GM21786 (cell line): ENCODE measurements around the gene MYBPHL.

Experiments
- ATAC-seq: cut with Tn5 transposase; IDR thresholded peaks from one replicate; pipeline ENCODE4 v1.9.1; 2021; ENCODE audit not compliant: unreplicated experiment

Gene MYBPHL, protein sequence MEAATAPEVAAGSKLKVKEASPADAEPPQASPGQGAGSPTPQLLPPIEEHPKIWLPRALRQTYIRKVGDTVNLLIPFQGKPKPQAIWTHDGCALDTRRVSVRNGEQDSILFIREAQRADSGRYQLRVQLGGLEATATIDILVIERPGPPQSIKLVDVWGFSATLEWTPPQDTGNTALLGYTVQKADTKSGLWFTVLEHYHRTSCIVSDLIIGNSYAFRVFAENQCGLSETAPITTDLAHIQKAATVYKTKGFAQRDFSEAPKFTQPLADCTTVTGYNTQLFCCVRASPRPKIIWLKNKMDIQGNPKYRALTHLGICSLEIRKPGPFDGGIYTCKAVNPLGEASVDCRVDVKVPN

DNA sequence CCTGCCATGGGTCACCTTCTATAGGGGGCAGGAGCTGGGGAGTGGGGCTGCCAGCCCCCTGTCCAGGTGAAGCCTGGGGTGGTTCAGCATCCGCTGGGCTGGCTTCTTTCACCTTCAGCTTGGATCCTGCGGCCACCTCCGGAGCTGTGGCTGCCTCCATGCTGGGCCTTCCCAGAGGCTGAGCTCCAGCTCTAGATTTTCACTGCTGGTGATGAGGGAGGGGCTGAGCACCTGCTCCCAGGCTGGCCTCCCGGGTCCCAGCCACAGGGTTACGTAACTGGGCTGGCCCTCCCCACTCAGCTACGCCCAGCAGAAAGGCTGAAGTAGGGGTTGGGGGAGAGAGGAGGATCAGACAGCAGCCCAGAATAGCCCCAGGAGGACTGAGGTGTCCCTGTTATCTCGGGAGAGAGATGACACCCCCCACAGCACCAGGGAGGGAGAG lies at the start of gene MYBPHL:
Gene MYBPHL, minus strand, starts transcription at position 180 of the 442 bp plus-strand sequence. Its CDS starts 20 bp downstream, at position 160.
- ATAC-seq = no peak

DNA sequence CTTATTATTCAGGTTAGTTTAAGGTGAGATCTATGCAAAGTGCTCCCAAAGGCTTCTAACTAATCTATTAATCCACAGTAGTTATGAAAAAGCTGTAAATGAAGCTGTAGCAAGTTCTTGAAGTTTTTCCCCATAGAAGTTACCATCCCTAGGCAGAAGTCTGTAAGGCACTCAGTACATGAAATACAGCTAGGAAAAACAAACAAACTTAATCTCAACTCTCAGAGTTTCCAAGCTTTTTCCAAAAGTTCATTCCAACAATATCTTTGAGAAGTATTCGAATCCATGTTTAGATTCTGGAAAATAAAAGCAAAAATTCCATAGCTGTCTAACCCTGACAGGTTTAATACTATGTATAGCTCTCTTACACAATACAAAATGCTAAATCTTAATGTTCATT lies 49.7 kb upstream of the MYBPHL start:
- no peak for ATAC-seq

DNA sequence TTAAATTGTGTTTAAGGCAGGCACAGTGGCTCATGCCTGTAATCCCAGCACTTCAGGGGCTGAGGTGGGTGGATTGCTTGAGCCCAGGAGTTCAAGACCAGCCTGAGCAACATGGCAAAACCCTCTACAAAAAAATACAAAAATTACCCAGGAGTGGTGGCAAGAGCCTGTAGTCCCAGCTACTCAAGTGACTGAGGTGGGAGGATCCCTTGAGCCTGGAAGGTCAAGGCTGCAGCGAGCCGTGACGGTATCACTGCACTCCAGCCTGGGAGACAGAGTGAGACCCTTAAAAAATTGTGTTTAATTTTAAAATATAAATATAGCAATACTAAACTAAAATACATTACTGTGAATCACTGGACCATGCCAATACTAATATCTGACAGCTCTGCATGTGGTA lies 48.1 kb upstream of the MYBPHL start:
- no peak for ATAC-seq

DNA sequence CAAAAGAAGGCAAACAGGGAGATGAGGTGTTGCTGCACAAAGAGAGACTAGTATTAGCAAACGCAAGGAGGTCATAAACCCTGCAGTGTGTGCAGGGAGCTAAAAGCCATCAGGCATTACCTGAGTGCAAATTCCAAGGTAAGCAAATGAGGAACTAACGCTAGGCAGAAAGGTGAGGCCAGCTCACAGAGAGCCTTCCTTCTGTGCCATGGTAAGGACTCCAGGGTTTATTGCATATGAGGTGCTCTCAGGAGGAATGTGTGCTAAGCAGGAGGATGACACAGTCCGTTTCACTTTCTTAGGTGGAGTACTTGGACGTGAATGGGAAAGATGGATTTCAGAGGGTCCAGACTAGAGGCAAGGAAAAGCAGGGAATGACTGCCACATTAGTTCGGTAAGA lies 44.6 kb upstream of the MYBPHL start:
- no peak for ATAC-seq

DNA sequence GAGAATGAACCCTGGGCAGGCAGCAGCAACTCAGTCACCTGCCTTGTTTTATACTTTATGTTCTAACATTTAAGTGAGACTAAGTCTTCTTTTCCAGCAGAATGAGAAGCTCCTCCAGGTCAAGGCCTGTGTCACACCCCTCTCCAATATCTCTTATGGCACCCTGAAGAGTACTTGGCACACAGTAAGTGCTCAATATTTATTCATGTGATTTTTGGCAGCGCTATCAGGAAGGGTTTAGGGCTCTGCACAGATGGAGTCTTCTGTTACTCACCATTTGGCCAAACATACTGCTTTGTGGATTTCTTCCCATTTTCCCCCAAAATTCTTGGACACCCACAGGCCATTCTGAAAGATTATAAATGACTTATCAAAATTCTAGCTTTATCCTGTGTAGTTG lies 43.8 kb upstream of the MYBPHL start:
- no peak for ATAC-seq

DNA sequence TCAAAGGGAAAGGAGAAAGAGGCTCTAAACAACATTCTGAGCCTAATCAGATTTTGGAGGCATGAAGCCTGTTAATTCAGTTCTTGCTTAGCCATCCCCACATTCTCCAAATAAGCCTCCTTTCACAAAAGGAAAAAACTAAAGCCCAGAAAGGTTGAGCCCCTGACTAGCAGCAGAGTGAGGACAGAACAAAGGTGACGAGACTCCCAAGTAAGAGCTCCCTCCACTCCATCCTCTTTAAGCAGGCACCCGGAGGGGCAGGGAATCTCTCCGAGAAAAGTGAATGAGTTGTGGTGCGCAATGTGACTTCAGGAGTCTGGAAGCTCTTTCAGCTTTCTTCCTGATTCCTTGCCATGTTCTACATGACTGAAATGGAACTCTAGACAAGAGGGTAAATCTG lies 43.4 kb upstream of the MYBPHL start:
- no peak for ATAC-seq

DNA sequence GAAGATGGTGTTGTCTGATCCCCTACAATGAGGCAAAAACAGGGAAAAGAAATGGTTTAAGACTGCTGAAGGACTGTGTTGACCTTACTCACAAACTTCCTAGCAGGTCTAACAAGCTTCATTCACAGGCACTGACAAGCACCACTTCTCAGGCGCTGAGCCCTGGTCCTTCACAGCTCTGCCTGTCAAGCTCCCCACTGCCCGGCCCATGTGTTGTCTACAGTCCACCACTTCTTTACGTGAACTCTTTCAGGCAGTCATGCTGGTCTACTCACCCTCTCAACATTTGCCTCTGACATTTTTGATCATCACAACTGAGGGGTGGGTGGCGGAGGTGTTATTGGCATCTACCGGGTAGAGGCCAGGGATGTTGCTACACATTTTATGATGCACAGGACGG lies 40.7 kb upstream of the MYBPHL start:
- ATAC-seq = no peak

DNA sequence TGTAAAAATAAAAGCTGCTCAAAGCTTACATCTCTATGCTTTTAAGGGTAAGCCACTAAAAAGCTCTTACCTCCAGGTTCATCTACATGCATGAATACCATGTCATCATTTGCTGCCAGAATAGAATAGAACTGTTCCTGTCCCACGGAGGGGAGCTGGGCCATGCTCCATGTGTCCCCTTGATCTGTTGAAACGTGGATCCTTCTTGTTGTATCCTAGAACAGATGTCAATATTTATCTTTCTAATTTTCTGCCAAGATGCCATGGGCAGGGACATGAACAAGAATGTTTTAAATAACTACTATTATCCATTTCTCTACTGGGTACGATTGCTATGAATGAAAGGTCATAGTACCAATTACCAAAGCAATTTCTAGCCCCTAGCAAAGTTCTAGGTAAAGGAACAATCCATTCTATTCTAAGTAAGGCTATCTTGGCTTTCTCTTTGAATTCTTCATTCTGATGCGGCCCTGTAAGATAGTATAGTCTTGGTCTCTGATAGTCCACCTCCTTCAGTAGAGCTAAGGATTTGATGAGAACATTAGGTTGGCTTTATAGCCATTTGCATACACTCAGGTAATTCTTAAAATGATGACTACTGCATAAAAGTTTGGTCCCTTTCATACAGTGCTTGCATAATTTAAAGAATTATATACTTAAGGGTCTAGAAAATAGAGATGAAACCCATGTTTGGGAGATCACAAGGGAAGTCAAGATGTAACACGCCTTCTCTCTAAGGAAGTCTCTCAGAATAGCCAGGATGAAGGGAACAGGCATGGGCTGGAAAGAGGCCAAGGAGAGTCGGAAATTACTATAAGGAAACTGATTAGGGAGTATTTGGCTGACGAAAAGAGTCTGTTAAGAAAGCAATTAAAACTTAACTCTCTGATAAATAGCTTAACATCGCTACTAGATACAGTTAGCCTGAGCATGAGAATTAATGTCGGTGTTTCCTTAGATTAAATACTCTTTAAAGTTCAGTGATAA lies 35.4 kb upstream of the MYBPHL start:
- no peak for ATAC-seq

DNA sequence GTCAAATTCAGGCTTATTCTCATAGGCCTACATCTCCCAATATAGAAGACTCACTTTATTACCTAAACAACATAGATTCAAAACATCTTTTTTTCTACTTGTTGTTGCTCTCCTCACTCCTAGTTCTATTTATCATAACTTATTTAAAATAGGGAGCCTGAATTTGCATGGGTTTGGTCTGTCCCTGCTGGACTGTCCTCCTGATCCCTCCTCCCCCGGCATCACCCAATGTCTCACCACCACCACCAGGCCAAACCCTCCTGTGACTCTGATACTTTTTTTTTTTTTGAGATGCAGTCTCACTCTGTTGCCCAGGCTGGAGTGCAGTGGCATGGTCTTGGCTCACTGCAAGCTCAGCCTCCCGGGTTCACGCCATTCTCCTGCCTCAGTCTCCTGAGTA lies 31.8 kb upstream of the MYBPHL start:
- no peak for ATAC-seq

DNA sequence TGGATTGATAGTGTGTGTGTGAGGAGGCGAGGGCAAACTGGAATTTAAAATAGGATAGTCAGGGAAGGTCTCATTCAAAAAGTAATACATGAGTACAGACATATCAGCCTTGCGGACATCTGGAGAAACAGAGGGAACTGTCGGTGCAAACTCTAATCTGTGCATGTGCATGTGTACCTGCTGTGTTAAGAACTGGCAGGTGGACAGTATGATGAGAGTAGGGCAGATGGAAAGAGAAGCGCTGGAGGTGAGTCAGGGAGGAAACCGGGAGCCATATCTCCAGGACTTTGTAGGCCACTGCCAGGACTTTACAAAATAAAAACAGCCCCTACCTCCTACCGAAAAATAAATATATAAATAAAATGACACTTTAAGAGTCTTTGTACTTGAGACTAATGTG lies 31.3 kb upstream of the MYBPHL start:
- no peak for ATAC-seq

DNA sequence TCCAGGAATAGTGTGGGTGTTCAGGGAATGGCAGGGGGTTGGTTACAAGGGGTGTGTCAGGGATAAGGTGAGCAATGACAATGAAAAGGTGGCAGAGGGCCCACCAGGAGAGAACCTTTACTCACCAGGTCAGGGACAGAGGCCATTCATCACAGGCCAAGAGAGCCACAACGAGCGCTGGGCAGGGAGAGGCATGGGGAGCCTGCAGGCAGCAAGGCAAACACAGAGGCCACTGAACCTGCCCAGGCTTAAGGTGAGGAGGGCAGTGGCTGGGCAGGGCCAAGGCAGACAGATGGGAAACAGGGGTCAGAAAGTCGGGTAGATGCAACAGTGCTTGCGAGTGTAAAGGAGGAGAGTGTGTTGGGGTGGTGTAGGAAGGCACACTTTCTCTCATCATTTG lies 28.3 kb upstream of the MYBPHL start:
- no peak for ATAC-seq

DNA sequence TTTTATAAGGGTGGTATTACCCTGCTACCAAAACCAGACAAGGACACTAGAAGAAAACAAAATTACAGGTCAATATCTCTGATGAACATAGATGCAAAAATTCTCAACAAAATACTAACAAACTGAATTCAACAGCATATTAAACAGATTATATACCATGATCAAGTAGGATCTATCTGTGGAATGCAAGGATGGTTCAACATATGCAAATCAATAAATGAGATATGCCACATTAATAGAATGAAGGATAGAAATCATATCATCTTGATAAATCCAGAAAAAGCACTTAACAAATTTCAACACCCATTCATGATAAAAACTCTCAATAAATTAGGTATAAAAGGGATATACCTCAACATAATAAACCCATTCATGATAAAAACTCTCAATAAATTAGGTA lies 24.3 kb upstream of the MYBPHL start:
- no peak for ATAC-seq

DNA sequence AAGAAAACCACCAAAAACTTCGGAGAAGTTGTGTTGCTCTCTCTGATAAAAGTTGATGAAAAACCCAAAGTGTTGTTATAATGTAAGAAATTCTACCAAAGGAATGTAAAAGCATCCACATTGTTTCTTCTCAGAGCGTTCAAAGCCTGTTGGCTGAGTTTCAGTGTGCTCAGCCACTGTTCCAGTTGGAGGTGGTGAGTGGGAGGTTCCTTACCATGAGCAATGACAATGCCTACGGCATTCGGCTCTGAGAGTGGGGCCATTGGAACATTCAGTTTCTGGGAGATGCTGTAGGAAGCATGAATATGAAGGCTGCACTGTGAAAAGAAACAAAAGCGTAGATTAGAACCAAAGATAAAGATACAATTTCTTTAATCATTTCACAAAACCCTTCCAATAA lies 20.5 kb upstream of the MYBPHL start:
- ATAC-seq = no peak

DNA sequence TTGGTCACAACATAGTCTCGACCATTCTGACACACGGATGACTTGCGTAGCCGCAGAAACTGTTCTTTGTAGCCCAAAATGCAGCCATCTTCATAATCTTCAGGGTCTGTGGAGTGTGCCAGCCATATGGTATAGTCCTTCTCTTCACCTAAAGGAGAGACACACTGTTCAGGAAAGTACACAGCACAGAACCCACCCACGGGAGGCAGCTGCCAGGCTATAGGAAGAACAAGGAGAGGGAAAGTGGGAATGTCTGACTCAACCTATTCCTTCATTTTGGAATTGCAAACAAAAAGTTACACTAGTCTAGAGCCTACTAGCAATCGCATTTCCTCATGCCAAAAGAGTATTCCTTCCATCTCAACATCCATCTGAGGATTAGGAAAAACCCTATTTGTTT lies 16.2 kb upstream of the MYBPHL start:
- ATAC-seq = no peak

DNA sequence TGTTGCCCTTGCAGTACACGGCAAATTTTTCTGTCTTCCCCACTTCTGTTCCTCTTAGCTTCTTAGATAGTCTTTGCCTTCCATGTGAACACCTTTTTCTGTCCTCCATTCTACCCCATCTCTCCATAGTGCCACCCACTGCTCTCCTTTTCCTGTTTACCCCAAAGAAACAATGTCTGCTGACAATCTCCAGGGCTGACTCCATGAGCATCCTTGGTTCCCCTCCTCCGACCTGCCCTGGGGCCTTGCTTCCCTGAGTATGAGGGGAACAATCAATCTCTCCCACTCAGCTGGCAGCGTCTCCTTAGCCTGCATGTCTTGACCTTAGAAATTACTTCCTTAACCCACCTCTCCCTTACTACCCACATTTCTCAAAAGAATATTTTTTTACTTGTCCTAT lies 12.3 kb upstream of the MYBPHL start:
- no peak for ATAC-seq

DNA sequence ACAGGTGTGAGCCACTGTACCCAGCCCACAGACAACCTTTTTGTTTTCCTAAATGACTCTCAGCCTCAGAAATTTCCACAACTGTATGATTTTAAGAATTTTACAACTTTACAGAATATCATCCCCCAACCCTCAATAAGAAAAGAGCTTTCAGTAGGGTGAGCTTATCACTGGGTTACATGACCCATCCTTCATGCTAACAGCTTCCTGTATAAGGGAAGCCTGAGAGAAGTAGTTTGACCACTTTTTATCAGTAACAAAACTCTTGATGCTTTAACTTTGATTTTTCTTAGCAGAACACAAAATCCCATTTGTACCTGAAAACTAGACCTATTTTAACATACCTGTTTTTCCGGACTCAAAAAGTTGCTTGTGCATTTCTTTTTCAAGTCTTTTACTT lies 9.7 kb upstream of the MYBPHL start:
- no peak for ATAC-seq

DNA sequence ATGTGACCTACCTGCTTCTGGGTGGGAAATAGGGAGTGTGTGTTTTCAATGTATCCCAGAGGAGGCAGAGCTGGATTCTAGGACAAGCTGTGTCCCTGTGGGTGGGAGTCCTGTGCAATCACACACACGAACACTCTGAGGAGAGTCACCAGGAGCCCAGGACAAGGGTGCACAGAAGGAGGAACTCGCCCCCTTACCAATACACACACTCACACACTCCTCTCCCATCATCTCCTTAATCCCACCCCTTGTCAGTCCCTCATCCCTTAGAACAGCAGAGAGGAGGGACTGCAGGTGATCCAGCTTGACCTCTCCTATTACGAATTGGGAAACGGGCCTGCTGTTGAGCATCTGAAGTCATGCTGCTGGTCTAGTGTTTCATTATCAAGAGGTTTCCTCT lies 8.5 kb upstream of the MYBPHL start:
- no peak for ATAC-seq

DNA sequence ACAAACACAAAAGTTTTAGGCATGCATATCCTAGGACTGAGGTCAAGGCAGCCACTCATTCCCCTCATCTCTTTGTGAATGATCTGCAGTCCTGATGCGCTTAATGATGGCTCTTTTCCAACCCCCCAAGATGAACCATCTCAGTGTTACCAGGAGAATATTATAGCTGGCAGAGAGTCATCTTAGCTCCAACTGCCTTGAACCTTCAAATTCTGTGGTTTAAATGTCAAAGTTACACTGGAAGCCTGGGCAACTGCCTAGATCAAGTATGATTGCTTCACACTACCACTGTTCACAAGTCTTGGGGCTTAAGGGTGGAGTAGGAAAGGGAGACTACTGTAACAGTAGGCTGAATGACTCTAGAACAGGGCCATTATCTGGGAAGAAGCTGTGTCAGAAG lies 8.0 kb upstream of the MYBPHL start:
- no peak for ATAC-seq

DNA sequence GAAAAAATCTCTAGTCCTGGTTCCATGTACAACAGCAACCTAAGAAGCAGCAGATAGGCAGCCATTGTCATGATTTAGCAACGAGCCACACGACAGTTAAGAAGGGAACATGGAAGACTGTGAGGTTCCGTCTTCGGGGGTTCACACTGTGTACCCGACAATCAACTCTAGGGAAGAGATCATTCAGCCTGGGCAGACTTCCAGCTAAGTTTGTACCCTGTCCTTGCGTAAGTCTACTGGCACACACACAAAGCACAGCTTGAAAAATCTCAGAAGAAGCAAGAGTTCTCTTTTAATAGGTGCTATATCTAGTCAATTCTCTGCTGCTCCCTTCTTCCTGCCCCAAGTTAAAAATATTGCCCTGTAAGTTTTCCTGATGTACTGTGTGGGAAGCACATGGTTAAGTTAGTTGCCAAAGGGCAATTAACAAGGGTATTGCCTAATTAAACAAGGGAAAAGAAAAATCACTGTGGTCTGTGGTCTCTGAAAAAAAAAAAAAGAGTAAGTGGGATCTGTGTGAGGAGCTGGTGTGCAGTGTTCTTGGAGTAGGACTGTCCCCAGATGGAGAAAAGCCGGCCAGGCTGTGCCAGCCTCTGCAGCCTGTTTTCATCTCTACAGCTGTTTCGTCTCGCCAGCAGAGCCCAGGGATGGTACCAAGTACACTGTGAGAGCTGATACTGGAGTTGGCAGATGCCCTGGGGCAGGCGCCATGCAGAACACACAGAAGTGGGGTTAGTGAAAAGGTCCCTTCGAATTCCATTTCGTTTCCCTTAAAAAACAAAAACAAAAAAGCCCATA lies 6.4 kb upstream of the MYBPHL start:
- ATAC-seq = no peak

DNA sequence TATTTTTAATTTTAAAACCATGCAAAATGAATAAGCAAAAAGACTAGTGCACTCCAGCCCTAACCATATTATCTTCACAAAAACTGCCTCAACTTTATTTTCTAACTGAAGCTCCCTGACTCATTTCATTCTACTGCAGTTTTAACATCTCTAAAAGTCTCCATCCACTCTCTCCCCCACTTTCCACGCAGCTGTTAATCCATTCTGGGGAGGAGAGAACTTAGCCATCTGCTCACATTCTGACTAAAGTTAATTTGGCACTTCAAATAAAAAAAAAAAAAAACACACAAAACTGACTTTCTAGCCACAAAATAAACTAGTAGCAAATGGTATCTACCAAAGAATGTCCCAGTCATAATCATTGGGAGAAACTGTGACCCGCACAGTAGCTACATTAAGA lies 5.4 kb upstream of the MYBPHL start:
- ATAC-seq = no peak

DNA sequence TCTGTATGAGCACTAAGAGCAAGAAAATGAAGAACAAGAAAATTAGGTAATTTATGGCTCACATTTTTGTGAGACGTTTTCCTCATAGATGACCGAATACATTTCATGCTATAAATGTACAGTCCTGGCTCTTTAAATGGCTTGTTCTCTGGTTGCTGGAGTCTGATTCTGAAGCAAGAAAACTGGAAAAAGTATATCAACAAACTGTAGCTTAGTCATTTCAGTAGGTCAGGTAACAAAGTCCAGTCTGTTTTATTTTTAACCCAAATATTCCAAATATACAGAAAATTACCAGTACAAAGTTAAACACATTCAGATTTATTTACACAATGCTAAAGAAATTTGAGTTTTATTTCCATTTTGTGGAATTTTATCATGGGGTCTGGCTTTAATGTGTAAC lies 2.5 kb upstream of the MYBPHL start:
- ATAC-seq = no peak
